ENCODE data around the gene PROSER3.

DNA sequence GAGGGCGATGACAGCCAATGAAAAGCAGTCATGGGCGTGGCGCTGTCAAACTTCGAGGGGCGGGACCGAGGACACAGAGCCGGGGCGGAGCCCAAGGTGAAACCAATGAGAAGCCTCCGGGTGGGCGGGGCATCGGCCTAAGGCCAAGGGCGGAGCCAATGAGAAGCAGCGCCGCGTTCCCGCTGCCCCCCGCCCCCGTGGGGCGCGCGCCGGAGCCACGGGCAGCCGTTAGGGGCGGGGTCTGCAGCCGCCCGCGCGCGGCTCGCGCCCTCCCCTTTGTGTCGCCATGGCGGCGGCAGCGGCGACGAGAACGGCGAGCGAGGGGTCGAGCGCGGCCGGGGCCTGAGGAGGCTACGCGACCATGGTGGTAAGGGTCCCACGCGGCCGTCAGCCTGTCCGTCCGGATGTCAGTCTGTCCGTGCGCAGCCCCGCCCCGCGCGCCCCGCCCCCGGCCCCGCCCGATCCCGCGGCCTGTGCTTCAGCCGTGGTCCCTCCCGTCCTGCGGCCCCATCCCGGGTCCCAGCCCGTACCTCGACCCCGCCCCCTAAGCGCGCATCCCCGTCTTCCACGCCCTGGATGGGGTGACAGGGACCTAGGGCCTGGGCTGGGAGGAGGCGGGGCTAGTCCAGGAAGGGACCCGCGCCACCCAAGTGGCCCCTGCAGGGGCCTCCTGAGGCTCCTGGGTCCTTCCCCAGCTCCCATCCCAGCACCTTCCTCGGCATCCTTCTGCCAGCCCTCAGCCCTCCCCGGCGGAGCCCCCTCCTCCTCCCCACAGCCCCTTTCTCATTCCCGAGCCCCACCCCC lies 17.5 kb downstream of the PROSER3 start, which contains the start of gene ARHGAP33:
- TF ChIP-seq, protein P1, sequence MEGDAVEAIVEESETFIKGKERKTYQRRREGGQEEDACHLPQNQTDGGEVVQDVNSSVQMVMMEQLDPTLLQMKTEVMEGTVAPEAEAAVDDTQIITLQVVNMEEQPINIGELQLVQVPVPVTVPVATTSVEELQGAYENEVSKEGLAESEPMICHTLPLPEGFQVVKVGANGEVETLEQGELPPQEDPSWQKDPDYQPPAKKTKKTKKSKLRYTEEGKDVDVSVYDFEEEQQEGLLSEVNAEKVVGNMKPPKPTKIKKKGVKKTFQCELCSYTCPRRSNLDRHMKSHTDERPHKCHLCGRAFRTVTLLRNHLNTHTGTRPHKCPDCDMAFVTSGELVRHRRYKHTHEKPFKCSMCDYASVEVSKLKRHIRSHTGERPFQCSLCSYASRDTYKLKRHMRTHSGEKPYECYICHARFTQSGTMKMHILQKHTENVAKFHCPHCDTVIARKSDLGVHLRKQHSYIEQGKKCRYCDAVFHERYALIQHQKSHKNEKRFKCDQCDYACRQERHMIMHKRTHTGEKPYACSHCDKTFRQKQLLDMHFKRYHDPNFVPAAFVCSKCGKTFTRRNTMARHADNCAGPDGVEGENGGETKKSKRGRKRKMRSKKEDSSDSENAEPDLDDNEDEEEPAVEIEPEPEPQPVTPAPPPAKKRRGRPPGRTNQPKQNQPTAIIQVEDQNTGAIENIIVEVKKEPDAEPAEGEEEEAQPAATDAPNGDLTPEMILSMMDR (IDR thresholded peaks at IDR 0.05; ENCODE audit: insufficient read depth, low read length), result no peak
- TF ChIP-seq POLR2AphosphoS5 (IDR thresholded peaks at IDR 0.05; ENCODE audit: low read depth), result no peak
- TF ChIP-seq GABPA (IDR thresholded peaks at IDR 0.05; ENCODE audit: low read depth), result no peak
- TF ChIP-seq, protein P2, sequence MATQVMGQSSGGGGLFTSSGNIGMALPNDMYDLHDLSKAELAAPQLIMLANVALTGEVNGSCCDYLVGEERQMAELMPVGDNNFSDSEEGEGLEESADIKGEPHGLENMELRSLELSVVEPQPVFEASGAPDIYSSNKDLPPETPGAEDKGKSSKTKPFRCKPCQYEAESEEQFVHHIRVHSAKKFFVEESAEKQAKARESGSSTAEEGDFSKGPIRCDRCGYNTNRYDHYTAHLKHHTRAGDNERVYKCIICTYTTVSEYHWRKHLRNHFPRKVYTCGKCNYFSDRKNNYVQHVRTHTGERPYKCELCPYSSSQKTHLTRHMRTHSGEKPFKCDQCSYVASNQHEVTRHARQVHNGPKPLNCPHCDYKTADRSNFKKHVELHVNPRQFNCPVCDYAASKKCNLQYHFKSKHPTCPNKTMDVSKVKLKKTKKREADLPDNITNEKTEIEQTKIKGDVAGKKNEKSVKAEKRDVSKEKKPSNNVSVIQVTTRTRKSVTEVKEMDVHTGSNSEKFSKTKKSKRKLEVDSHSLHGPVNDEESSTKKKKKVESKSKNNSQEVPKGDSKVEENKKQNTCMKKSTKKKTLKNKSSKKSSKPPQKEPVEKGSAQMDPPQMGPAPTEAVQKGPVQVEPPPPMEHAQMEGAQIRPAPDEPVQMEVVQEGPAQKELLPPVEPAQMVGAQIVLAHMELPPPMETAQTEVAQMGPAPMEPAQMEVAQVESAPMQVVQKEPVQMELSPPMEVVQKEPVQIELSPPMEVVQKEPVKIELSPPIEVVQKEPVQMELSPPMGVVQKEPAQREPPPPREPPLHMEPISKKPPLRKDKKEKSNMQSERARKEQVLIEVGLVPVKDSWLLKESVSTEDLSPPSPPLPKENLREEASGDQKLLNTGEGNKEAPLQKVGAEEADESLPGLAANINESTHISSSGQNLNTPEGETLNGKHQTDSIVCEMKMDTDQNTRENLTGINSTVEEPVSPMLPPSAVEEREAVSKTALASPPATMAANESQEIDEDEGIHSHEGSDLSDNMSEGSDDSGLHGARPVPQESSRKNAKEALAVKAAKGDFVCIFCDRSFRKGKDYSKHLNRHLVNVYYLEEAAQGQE (IDR thresholded peaks at IDR 0.05; ENCODE audit: insufficient replicate concordance, low read depth), result no peak
